Hepatic stellate cell (primary cell): ENCODE measurements around the gene ARHGAP40.
"Not testable (repeated sequence)": the region's sequence is repeated elsewhere in the genome, so short reads cannot be mapped to it uniquely, and the experiment has no call there.

Experiments used
- DNase-seq: peaks from one replicate; pipeline ENCODE4 v3.0.0; 2011; ENCODE audit warnings: low spot score

The ARHGAP40 gene

DNA sequence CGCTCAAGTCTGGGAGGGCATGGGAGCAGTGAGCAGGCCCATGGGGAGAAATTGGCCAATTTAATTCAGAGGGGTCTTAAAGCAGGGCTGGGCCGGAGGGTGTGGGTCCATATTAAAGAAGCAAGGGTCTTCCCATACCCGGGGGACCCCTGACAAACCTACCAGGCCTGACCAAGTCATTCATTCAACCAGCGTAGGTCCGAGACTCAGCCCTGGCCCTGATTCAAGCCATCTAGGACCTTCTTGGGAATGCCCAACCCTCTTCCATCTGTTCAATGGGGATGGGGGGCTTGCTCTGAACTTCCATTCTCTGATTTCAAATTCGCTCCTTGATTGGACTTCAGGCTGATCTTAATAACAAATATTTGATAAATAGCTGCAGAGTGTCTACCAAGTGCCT lies 13.3 kb upstream of the ARHGAP40 start:
- no peak for DNase-seq

DNA sequence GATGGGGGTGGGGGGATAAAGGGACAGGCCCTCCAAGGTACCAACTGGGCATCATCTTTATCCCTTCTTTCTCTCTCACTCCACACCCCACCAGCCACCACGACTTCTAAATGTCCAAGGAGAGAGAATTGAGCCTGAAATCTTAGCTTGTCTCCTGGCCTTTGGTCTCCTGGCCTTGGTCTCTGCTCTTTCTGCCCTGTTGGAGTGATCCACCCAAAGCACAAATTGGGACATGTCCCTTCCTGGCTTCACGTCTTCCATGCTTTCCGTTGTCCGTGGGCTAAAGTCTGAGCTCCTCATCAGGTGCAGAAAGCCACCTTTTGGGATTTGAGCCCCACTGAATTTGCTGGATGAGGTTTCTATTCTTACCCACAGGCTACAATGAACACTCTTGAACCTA lies 12.3 kb upstream of the ARHGAP40 start:
- DNase-seq: no peak

DNA sequence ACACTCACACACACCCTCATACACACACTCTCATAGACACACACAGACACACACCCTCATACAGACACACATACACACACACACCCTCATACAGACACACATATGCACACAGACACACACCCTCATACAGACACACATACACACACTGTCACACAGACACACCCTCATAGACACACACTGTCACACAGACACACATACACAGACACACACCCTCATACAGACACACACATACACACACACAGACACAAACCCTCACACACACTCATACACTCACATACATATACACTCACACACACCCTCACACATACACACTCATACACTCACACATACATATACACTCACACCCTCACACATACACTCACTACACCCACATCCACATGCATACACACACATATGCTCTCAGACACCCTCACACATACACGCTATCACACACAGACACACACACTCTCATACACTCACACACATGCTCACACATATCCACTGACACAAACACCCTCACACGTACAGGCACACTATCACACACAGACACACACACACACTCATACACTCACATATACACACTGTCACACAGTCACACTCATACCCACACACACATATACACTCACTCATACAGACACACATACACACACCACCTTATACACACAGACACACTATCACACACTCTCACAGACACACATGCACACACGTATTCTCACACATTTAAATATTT lies 11.5 kb upstream of the ARHGAP40 start:
- DNase-seq: no peak

DNA sequence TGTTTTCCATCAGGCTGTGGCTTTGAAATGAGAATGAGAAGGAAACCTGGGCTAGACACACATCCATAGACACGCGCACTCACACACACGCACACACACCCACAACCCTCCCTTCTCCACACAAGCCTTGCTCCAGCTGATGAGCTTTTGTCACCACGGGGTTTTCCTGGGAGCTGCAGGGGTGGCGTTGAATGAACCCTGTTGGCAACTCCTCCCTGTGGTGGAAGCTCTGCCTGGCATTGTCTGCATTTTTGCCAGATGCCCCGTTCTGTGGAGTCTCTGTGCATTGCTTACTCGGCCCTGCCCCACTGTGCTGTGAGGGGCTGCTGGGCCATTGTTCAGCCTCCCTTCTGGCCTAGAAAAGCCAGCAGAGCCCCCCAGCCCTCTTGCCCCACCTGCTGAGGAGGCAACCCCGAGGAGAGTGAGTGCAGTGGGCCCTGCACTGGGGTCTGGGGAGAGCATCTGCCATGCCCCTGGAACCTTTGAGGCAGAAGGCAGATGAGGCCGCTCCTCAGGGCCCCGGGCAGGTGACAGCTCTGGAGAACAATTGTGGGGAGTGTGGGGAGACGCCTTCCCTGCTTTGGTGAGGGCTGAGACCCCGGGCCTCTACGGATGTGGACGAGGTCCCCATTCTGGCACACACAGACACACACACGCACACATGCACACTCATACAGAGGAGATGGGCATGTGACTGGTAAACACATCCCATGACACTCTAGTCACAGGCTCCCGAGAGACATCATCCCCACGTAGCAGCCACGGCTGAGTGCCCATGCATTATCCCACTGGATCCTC lies 10.7 kb upstream of the ARHGAP40 start:
- no peak for DNase-seq

DNA sequence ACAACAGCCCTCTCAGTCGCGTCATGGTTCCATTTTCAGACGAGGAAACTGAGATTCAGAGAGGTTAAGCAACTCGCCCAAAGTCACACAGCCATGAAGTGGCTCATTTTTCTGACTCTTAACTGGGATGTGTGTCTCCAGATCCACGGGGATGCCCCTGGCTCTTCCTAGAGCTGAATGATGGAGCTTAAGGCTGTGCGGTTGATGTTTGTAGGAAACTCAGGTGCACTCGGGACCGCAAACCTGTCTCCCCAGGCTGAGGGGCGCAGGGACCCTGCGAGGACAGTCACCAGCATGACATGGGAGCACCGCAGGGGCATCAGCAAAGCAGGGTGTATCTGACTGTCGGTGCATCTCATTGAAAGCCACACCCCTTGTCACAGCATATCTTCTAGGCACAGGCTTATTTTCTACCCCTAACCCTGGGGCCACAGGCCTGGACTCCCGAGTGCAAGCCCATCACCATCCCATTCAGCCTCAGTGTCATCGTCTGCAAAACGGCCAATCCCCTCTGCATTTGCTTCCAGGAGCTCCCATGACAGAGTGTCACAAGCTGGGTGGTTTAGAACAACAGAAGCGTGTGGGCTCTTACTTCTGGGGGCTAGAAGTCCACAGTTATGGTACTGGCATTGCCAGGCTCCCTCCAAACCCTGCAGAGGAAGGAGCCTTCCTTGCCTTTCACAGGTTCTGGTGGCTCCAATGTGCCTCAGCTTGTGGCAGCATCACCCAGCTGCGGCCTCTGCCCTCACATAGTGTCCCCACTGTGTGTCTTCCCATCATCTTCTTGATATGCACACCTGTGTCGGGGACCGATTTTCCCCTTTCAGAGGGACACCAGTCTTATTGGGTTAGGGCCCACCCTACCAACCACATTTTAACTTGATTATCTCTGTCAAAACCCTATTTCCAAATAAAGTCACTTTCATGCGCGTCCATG lies 9.9 kb upstream of the ARHGAP40 start:
- DNase-seq: no peak

DNA sequence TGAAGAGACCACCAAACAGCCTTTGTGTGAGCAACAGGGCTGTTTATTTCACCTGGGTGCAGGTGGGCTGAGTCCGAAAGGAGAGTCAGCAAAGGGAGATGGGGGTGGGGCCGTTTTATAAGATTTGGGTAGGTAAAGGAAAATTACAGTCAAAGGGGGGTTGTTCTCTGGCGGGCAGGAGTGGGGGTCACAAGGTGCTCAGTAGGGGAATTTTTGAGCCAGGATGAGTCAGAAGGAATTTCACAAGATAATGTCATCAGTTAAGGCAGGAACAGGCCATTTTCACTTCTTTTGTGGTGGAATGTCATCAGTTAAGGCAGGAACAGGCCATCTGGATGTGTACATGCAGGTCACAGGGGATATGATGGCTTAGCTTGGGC lies 9.2 kb upstream of the ARHGAP40 start:
- not testable (repeated sequence) for DNase-seq

DNA sequence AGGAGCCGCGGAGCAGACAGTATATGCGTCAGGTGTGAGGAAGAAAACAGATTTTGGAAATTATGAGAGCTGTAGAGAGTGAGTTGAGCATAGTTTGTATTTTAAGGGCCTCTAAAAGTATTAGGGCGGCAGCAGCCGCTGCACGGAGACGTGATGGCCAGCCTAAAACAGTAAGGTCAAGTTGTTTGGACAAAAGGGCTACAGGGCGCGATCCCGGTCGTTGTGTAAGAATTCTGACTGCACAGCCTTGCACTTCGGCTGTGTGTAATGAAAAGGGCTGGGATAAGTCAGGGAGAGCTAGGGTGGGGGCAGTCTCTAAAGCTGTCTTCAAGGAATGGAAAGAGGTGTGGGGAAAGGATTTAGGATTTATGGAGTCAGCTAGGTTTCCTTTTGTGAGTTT lies 7.3 kb upstream of the ARHGAP40 start:
- not testable (repeated sequence) for DNase-seq

DNA sequence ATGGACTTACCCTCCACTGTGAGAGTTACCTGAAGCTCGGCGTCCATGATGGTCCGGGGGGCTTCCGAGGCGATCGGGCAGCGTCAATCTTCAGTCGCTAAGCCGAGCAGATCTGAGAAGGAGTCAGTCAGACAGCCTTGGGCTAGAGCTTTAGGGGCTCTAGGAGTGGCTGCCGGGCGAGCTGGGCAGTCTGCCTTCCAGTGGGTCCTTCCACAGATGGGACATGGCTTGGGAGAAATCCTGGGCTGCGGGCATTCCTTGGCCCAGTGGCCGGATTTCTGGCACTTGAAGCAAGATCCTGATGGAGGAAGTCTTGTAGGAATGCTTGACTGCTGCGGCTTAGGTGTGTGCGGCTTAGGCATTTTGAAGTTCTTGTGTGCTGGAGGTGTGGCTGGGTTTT lies 5.7 kb upstream of the ARHGAP40 start:
- DNase-seq: not testable (repeated sequence)

DNA sequence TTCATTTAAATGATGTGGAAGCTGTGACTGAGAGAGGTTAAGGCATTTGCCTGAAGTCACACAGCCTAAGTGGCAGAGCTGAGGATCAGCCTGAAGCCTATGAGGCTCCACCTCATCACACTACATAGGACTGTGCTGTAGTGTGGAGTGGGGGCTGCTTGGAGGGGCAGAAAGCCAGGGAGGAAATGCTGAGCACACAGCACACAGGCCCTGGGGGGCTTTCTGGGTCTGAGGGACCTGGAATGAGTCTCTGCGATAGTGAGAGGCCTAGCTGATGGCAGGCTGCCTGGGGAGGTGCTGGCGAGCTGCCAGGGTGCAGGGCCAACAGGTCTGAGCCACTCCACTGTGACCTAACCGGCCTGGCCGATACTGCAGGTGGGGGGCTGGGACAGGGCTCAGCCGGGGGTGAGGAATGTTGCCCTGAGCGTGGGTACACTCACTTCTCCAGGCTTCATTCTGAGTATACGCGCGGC lies 2.2 kb upstream of the ARHGAP40 start:
- DNase-seq: no peak

DNA sequence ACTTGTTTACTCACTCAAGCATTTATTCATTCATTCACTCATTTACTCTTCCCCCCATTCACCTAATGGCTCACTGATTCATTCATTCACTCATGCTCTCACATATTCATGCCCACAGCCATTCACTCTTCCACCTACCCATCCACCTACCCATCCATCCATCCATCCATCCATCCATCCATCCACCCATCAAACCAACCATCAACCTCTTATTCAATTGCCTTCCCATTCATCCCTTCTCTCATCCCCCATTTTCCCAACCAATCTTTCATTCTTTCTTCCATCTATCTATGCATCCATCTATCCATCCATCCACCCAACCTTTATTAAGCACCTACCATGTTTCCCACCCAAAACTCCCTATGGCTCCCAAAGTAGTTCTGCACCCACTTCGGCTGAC lies 1.6 kb upstream of the ARHGAP40 start:
- no peak for DNase-seq

DNA sequence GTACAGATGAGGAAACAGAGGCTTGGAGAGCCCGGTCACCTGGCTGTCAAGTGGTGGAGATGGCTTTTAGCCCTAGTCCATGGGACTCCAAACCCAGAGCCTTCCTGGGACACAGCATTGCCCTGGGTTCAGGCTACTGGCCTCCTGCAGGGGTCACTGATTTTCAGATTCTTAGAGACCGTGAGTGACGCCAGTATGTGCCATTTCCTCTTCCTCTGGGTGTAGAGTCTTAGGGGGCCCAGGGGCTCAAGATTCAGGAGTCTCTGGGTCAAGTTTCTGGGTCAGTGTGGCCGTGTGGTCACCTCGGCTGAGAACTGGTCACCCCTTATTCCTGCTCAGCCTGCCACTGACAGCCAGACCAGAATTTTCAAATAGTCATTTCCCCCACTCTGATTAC lies 574 bp downstream of the ARHGAP40 start:
- DNase-seq: no peak

DNA sequence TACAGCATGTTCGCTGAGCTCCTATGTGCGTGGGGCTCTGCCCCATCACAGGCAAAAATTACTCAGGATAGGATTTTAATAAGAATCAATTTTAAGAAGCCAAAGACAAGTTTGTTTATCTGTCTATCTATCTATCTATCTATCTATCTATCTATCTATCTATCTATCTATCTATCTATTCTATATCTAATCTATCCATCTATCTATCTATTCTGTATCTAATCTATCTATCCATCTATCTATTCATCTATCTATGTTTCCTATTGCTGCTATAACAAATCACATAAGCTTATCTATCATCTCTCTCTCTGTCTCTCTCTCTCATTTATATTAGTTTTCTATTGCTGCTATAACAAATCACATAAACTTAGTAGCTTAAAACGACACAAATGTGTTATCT lies 1.7 kb downstream of the ARHGAP40 start:
- no peak for DNase-seq

DNA sequence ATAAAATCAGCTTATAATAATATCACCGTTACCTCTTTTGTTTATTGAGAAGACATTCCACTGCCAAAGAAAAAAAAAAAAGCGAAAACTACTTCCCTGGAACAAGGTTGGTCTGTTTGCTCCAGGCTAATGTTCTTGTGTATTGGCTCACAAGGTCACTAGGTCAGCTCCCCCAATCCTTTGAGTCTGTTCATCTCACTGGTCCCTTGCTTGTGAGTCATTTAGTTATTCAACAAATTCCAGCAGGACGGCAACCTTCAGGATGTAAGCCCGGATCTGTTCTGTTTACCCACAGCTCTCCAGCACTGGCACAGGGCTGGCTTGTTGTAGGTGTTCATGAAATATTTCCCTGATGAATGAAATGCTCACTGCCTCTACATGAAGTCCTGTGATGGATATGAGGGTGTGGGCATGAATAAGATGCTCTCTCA lies 3.3 kb downstream of the ARHGAP40 start:
- no peak for DNase-seq

DNA sequence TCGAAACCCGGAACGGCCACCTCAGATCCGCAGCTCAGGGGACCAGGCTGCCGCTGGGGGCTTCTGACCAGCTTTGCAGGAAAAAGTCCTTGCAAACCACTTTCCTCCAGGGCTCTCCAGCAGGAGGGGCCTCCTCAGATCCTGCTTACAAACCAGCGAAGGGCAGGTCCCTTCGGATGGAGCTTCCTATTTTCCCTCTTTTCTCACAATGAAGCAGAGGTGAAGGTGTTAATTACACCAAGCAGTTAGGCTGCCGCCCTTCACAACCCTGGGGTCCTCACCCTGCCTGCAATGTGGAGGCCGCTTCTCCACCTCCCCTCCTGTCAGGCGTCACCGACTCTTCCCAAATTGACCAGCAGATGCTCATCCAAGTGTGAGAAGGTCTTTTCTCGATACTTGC lies 5.7 kb downstream of the ARHGAP40 start:
- no peak for DNase-seq

DNA sequence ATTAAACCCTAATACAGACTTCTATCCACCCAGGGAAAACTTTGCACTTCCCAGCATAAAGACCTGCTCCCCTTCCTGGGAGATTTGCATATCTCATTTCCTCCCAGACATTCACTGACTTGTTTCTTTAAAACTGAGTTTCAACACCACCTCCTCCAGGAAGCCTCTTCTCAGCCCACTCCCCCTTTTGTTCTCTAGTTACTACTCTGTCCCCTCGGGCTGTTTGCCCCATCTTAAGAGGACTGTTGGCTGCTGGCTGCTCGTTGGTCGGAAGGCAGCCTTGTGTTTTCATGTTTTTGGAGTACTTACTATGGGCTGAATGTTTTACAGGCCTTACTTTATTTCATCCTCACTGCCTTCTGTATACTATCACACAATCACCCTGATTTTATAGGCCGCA lies 6.6 kb downstream of the ARHGAP40 start:
- no peak for DNase-seq

DNA sequence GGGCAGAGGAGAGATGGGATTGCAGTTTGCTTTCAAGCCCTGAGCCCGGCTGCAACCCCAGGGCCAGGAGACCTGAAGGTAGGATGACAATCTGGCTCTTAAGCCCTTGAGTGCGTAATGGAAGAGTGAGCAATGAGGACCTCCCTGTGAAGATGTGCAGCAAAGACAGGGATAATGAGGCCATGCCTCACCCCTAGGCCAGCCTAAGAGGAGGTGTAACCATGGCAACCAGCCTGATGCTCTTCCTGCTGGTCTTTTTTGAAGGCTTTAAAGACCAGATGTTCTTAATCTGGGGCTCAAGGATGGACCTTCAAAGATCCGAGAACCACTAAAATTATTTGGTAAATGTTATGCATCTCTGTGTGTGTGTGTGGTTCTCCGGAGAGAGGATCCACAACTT lies 8.2 kb downstream of the ARHGAP40 start:
- no peak for DNase-seq

DNA sequence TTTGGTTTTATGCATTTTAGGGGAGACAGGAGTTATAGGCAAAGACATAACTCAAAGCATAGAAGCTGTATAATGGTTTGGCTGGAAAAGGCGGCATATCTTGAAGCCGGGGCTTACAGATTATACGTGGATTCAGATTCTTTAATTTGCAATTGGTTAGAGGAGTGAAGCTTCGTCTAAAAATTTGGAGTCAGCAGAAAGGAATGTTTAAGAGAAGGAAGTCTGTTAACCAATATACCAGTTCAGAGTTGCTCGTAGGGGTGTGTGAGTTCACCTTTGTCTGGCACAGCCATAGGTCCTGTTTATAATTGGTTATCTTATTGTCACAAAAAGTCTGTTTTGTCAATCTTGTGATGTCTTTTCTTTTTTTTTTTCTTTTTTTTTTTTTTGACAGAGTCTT lies 8.9 kb downstream of the ARHGAP40 start:
- no peak for DNase-seq

DNA sequence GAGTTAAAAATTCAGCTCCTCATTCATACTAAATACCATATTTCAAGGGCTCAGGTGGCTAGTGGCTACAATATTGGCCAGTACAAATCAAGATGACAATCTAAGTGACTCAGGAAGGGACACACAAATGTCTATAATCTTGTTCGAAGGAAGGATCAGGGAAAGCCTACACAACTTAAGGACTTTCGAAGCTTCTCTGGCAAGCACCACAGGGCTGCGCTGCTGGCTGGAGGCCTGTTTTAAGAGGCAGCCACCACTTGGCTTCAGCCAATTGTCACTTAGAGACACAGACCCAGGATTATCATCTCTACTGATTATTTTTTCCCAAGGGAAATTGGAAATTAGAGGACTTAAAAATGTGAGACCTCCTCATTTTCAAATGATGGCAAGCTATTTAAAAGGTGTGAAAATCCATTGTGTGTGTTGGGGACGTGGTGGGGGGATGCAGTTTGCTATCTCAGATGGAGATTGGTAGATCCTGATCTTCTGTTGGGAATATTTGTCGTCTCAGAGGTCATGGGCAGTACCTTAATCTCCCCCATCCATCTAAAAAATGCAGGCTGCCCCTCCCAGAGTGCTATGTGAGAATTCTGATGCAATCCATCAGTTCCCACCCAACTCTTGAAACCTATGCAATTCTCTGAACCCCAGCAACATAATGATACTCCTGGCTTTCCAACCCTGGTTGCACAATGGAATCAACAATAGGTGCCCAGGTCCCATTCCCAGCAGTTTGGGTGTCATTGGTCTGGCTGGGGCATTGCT lies 11.3 kb downstream of the ARHGAP40 start:
- no peak for DNase-seq

DNA sequence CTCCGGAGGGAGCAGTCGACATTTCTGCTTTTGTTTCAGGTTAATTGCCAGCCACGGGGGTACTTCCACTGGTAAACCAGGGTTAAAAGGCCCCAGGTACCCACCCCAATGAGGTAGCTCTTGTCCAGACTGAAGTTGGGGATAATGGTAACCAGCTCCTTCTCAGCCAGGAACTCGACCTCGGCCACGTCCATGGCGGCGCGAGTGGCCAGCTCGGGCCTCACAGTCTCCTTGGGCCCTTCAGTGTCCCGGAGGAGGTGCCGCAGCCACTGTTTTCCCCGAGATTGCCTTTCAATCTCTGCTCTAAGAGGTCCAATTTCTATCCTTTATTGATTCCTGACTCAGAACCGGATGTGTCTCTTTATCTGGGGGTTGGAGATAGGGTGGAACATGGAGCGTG lies 13.7 kb downstream of the ARHGAP40 start:
- DNase-seq: no peak

DNA sequence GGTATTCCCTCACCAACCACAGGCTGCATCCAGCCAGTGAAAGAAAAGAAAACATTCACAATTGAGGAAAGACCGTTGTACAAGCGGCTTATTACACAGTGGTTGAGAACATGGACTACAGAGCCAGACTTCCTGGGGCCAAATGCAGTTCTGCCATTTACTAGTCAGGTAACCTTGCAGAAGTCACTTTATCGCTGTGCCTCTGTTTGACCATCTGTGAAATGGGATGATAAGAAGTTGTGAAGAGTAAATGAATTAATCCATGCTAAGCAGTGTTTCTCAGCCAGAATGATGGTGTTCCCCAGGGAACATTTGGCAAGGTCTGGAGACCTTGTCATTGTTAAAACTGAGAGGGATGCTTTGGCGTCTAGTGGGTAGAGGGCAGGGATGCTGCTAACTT lies 14.8 kb downstream of the ARHGAP40 start:
- no peak for DNase-seq

DNA sequence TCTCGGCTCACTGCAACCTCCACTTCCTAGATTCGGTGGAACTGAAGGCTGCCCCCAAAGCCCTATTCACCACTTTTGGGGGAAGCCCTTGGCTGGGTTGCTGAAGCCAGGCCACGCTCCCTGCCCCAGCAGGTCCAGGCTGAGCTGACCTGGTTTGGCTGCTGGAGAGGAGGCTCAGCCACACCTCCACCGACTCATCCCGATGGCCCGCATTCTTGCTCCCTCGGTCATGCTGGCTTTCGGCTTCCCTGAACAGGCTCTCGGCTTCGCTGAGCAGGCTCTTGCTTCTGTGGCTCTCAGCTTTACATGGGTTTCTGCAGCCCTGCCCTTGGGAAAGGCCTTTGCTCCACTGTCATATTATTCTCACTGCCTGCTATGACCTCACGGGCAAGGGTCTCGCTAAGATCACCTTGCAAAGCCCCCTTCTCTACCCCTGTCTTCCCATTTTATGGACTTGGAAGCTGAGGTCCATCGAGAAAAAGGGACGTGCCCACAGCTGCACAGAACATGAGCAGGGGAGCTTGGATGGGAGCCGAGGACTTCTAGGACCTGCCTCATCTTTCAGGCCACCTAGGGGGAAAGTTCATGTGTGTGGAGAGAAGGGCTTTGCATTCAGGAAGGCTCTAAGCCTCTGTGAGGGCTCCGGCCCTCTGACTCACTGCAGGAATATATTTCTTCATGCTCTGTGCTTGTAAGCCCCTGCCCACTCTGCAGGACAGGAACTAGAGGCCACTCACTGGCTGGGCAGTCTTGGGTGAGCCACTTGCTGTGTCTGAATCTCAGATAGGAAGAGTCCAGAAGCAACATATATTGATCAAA lies 15.6 kb downstream of the ARHGAP40 start:
- peak; percentile 29 for DNase-seq
